HepG2 (cell line): ENCODE data around the gene PRCP. TPM values are rescaled to one million over a fixed set of nuclear protein-coding genes. Genes with fewer than 3 reads are reported as not detected.

Experiments used
- ARNT2 ChIP-seq: sonication (generic); formaldehyde crosslinking; IDR thresholded peaks from 2 replicates; pipeline ENCODE4 v1.8.0; 2022; ENCODE audit warnings: mild to moderate bottlenecking, low read depth, missing genetic modification reagents, moderate library complexity
- BRF2 ChIP-seq: sonication (generic); formaldehyde crosslinking; IDR thresholded peaks from 2 replicates; pipeline ENCODE4 v1.8.1; 2022; ENCODE audit warnings: mild to moderate bottlenecking, missing genetic modification reagents
- ESRRA ChIP-seq: sonication (generic); formaldehyde crosslinking; IDR thresholded peaks from 2 replicates; pipeline ENCODE4 v1.5.1; 2020; ENCODE audit warnings: mild to moderate bottlenecking, low read depth, missing genetic modification reagents
- FOXA1 ChIP-seq, 2 experiments: fragments of 450-650 bp in 1 of 2; sonication (generic) in 1 of 2; formaldehyde crosslinking in 1 of 2; IDR thresholded peaks; 2 replicates each; pipeline versions ENCODE4 v1.4.0 to v1.6.1; 2016 to 2020; ENCODE audit warnings: missing genetic modification reagents in 1 of 2
- FOXJ3 ChIP-seq: sonication (generic); formaldehyde crosslinking; IDR thresholded peaks from 2 replicates; pipeline ENCODE4 v1.4.0; 2020; ENCODE audit warnings: missing genetic modification reagents, mild to moderate bottlenecking, borderline replicate concordance
- GTF3A ChIP-seq: sonication (generic); formaldehyde crosslinking; conservative IDR thresholded peaks from 2 replicates; pipeline ENCODE4 v1.4.0; 2020; ENCODE audit warnings: mild to moderate bottlenecking, missing genetic modification reagents
- MED8 ChIP-seq: sonication (generic); formaldehyde crosslinking; IDR thresholded peaks from 2 replicates; pipeline ENCODE4 v1.8.1; 2023; ENCODE audit warnings: mild to moderate bottlenecking, missing genetic modification reagents; ENCODE audit not compliant: insufficient replicate concordance
- MIER3 ChIP-seq: IDR thresholded peaks from 2 replicates; pipeline ENCODE4 v1.6.1; 2016; ENCODE audit warnings: missing compliant biosample characterization, borderline replicate concordance
- MLLT10 ChIP-seq: sonication (generic); formaldehyde crosslinking; IDR thresholded peaks from 2 replicates; pipeline ENCODE4 v1.4.0; 2020; ENCODE audit warnings: missing genetic modification reagents
- SMAD1 ChIP-seq: sonication (generic); formaldehyde crosslinking; IDR thresholded peaks from 2 replicates; pipeline ENCODE4 v1.4.0; 2020; ENCODE audit warnings: missing genetic modification reagents, low read depth, mild to moderate bottlenecking, borderline replicate concordance
- SNAPC2 ChIP-seq: sonication (generic); formaldehyde crosslinking; IDR thresholded peaks from 2 replicates; pipeline ENCODE4 v1.8.1; 2022; ENCODE audit warnings: mild to moderate bottlenecking, missing genetic modification reagents
- STAG1 ChIP-seq: sonication (generic); formaldehyde crosslinking; IDR thresholded peaks from 2 replicates; pipeline ENCODE4 v1.4.0; 2020; ENCODE audit warnings: missing genetic modification reagents
- STAT5B ChIP-seq: sonication (generic); formaldehyde crosslinking; IDR thresholded peaks from 2 replicates; pipeline ENCODE4 v1.4.0; 2020; ENCODE audit warnings: missing genetic modification reagents
- YY1 ChIP-seq: IDR thresholded peaks from 2 replicates; pipeline ENCODE4 v1.6.1; 2011; ENCODE audit warnings: low read length, low read depth, moderate library complexity, mild to moderate bottlenecking; ENCODE audit not compliant: insufficient read depth, insufficient replicate concordance
- ZFP41 ChIP-seq: sonication (generic); formaldehyde crosslinking; IDR thresholded peaks from 2 replicates; pipeline ENCODE4 v1.4.0; 2020; ENCODE audit warnings: mild to moderate bottlenecking, missing genetic modification reagents, borderline replicate concordance
- ZHX2 ChIP-seq, 2 experiments: sonication (generic) in 1 of 2; formaldehyde crosslinking in 1 of 2; IDR thresholded peaks; 2 replicates each; pipeline versions ENCODE4 v1.6.1 to v1.9.0; 2014 to 2022; ENCODE audit warnings: antibody characterized with exemption in 1 of 2, borderline replicate concordance in 1 of 2, inconsistent platforms in 1 of 2, low read depth in 1 of 2, missing genetic modification reagents in 1 of 2
- ZNF136 ChIP-seq: sonication (generic); formaldehyde crosslinking; IDR thresholded peaks from 2 replicates; pipeline ENCODE4 v1.8.1; 2022; ENCODE audit warnings: low read depth, mild to moderate bottlenecking, moderate library complexity, missing genetic modification reagents
- ZNF572 ChIP-seq: sonication (generic); formaldehyde crosslinking; IDR thresholded peaks from 2 replicates; pipeline ENCODE4 v1.5.1; 2020; ENCODE audit warnings: mild to moderate bottlenecking, missing genetic modification reagents
- ZNF589 ChIP-seq: sonication (generic); formaldehyde crosslinking; conservative IDR thresholded peaks from 2 replicates; pipeline ENCODE4 v1.8.0; 2022; ENCODE audit warnings: mild to moderate bottlenecking, moderate library complexity, missing genetic modification reagents
- ZNF614 ChIP-seq: IDR thresholded peaks from 2 replicates; pipeline ENCODE4 v1.6.1; 2018; ENCODE audit warnings: missing biosample characterization, missing genetic modification reagents, inconsistent platforms, borderline replicate concordance
- ZNF670 ChIP-seq: sonication (generic); formaldehyde crosslinking; IDR thresholded peaks from 2 replicates; pipeline ENCODE4 v1.8.0; 2022; ENCODE audit warnings: mild to moderate bottlenecking, missing genetic modification reagents, borderline replicate concordance
- ZNF772 ChIP-seq: sonication (generic); formaldehyde crosslinking; IDR thresholded peaks from 2 replicates; pipeline ENCODE4 v1.5.0; 2020; ENCODE audit warnings: mild to moderate bottlenecking, missing genetic modification reagents
- polyA plus RNA-seq, 8 experiments: library from polyadenylated mRNA; depleted of rRNA in 3 of 8; stranded (reverse) in 7 of 8; unstranded in 1 of 8; fragments of >200 nt; fragmentation: Illumina TruSeq in 4 of 8; extraction: Trizol in 4 of 8; gene quantifications; 2 replicates each; pipeline versions ENCODE4 v1.2.1 to v1.2.3, GENCODE V29; 2011 to 2016; ENCODE audit warnings: low read depth in 4 of 8, missing spikeins in 1 of 8, mixed read lengths in 1 of 8; ENCODE audit not compliant: insufficient read depth in 1 of 8
- total RNA-seq, 5 experiments: library from RNA; depleted of rRNA; stranded (reverse); fragments of >200 nt; fragmentation: Illumina TruSeq; extraction: Trizol; gene quantifications; 2 replicates each; pipeline ENCODE4 v1.2.3, GENCODE V29; 2016; ENCODE audit warnings: low read depth in 1 of 5

Gene PRCP
- total and polyA plus RNA-seq, 2 of the 13 experiments (the other 11 are each of a cell fraction or from before 2014, with no cell fraction given) = 84.2 to 105 TPM

GRCh38 chr11:82900277-82901164, at the start of gene PRCP (continued):
- peak; percentile 10 for TF ChIP-seq MED8 (CRISPR knock-in tag)
- no peak for TF ChIP-seq FOXJ3 (CRISPR knock-in tag)
- peak; percentile 23; the same call in 1 of the 2 replicates for TF ChIP-seq GTF3A (CRISPR knock-in tag)
- no peak for TF ChIP-seq ZHX2 (IDR thresholded peaks at IDR 0.05; ENCODE audit: low read depth)
- TF ChIP-seq ZHX2 (CRISPR knock-in tag; IDR thresholded peaks at IDR 0.05; ENCODE audit: borderline replicate concordance) = no peak
- TF ChIP-seq MIER3 (CRISPR knock-in tag) = no peak; the same call in 1 of the 2 replicates
- peak; percentile 18; the same call in 1 of the 2 replicates for TF ChIP-seq SMAD1 (CRISPR knock-in tag)
- TF ChIP-seq YY1 = peak; percentile 46
- no peak for TF ChIP-seq ESRRA
- no peak for TF ChIP-seq ZNF614 (CRISPR knock-in tag)
- TF ChIP-seq MLLT10 (CRISPR knock-in tag) = no peak
- no peak for TF ChIP-seq STAG1
- TF ChIP-seq STAT5B (CRISPR knock-in tag) = no peak
- no peak for TF ChIP-seq ARNT2
- TF ChIP-seq FOXA1 (IDR thresholded peaks at IDR 0.05) = no peak
- no peak for TF ChIP-seq FOXA1 (CRISPR knock-in tag; IDR thresholded peaks at IDR 0.05)
- TF ChIP-seq ZNF589 (CRISPR knock-in tag) = no peak
- TF ChIP-seq SNAPC2 = peak; percentile 76
- no peak for TF ChIP-seq ZNF670 (CRISPR knock-in tag)
- 0 out of 2 replicates have a peak, but pooled peaks have one; percentile 35 for TF ChIP-seq BRF2 (CRISPR knock-in tag)
- TF ChIP-seq ZNF136 (CRISPR knock-in tag) = peak; percentile 66; the same call in 1 of the 2 replicates
- TF ChIP-seq ZFP41 = no peak
- TF ChIP-seq ZNF772 = peak; percentile 39; the same call in 1 of the 2 replicates
- TF ChIP-seq ZNF572 (CRISPR knock-in tag) = 0 out of 2 replicates have a peak, but pooled peaks have one; percentile 40
